Lower lobe of right lung (tissue), 2 donors: ENCODE data around the gene PBRM1. TPM values are rescaled to one million over a fixed set of nuclear protein-coding genes. Genes with fewer than 3 reads are reported as not detected.
A peak's percentile ranks its signal among the peaks of the same experiment; 100 is the strongest.

Source experiments
- ATAC-seq, 2 donors: fragments of 200-7000 bp; cut with Tn5 transposase; one replicate each; pipeline ENCODE4 v1.9.1; 2020 to 2022; ENCODE audit warnings: mild to moderate bottlenecking in 2 of 2, moderate library complexity in 2 of 2
- DNase-seq: peaks from one replicate; pipeline ENCODE4 v3.0.0-alpha.2; 2020
- H3K27ac ChIP-seq: fragments of 200-600 bp; one replicate; pipeline ENCODE4 v1.8.0; 2022
- H3K27me3 ChIP-seq: fragments of 200-600 bp; one replicate; pipeline ENCODE4 v1.8.0; 2022; ENCODE audit warnings: low read depth
- H3K36me3 ChIP-seq: fragments of 200-600 bp; one replicate; pipeline ENCODE4 v1.8.0; 2022; ENCODE audit warnings: mild to moderate bottlenecking
- H3K4me1 ChIP-seq: fragments of 200-600 bp; one replicate; pipeline ENCODE4 v1.8.0; 2022
- H3K4me3 ChIP-seq: fragments of 200-600 bp; one replicate; pipeline ENCODE4 v1.8.0; 2022; ENCODE audit warnings: mild to moderate bottlenecking
- H3K9me3 ChIP-seq: fragments of 200-600 bp; one replicate; pipeline ENCODE4 v1.8.0; 2022
- intact Hi-C: fragments of 100-400 bp; cut with DNase I; formaldehyde crosslinking; loops from one replicate; pipeline ENCODE4 v1.11.0; 2022
- total RNA-seq: library from RNA; stranded (reverse); fragmentation: NEBNext Ultra II Directional; extraction: Animal tissue kit (Norgen Biotek cat#: 25700); gene quantifications from one replicate; pipeline ENCODE4 v1.2.1, GENCODE V29; 2021
- TF ChIP-seq, protein P1 (sequence below): fragments of 200-600 bp; IDR thresholded peaks from one replicate; pipeline ENCODE4 v1.8.0; 2022; ENCODE audit warnings: antibody characterized with exemption, mild to moderate bottlenecking
- donor health status: DM: no; HTN: yes; CAD: no; lungs with severe emphysema.

The PBRM1 gene
- total RNA-seq, 1 donor from 2014 or later = 88.3 TPM

- no peak overlapping the region for H3K4me3 ChIP-seq
- TF ChIP-seq, protein P1, sequence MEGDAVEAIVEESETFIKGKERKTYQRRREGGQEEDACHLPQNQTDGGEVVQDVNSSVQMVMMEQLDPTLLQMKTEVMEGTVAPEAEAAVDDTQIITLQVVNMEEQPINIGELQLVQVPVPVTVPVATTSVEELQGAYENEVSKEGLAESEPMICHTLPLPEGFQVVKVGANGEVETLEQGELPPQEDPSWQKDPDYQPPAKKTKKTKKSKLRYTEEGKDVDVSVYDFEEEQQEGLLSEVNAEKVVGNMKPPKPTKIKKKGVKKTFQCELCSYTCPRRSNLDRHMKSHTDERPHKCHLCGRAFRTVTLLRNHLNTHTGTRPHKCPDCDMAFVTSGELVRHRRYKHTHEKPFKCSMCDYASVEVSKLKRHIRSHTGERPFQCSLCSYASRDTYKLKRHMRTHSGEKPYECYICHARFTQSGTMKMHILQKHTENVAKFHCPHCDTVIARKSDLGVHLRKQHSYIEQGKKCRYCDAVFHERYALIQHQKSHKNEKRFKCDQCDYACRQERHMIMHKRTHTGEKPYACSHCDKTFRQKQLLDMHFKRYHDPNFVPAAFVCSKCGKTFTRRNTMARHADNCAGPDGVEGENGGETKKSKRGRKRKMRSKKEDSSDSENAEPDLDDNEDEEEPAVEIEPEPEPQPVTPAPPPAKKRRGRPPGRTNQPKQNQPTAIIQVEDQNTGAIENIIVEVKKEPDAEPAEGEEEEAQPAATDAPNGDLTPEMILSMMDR = no peak
- H3K4me1 ChIP-seq = peaks cover 52% of the 10 kb centered on the region
- H3K9me3 ChIP-seq = no peaks in the 10 kb centered on the region
- no peaks in the 10 kb centered on the region for H3K27me3 ChIP-seq
- peaks cover 52% of the 10 kb centered on the region for H3K36me3 ChIP-seq
- H3K27ac ChIP-seq = peak overlapping the region; percentile 83
- intact Hi-C loops = no loop called here
- DNase-seq (peak; percentile 63), ATAC-seq (peak; percentile 64 to 71)
Measured at GRCh38 chr3:52525680-52526561, 159.8 kb downstream of the PBRM1 start.

- intact Hi-C loops = no loop called here
- peak overlapping the region; percentile 3 for H3K4me3 ChIP-seq
- peaks cover 42% of the 10 kb centered on the region for H3K4me1 ChIP-seq
- ATAC-seq (peak; percentile 50 to 65), DNase-seq (peak; percentile 70)
- TF ChIP-seq, protein P1 = no peak
- peak overlapping the region; percentile 83 for H3K27ac ChIP-seq
- H3K9me3 ChIP-seq = no peaks in the 10 kb centered on the region
- no peaks in the 10 kb centered on the region for H3K27me3 ChIP-seq
- H3K36me3 ChIP-seq = peaks cover 60% of the 10 kb centered on the region
Measured at GRCh38 chr3:52524752-52525679, 160.7 kb downstream of the PBRM1 start.

- peak overlapping the region; percentile 83 for H3K27ac ChIP-seq
- TF ChIP-seq, protein P1 = no peak
- DNase-seq = peak; percentile 35
Measured at GRCh38 chr3:52524258-52524751, 161.4 kb downstream of the PBRM1 start.

GRCh38 chr3:52523386-52524257, 162.1 kb downstream of the PBRM1 start:
- TF ChIP-seq, protein P1 = no peak
- intact Hi-C loops = no loop called here
- Histone ChIP-seq H3K27me3 (no peaks in the 10 kb centered on the region), H3K36me3 (peaks cover 66% of the 10 kb centered on the region), H3K9me3 (no peaks in the 10 kb centered on the region), H3K27ac (no peak overlapping the region), H3K4me3 (no peak overlapping the region), H3K4me1 (peaks cover 34% of the 10 kb centered on the region)
- DNase-seq (peak; percentile 45), ATAC-seq (no peak)

More at GRCh38 chr3:52524258-52524751, 161.4 kb downstream of the PBRM1 start:
- H3K9me3 ChIP-seq = no peaks in the 10 kb centered on the region
- peaks cover 35% of the 10 kb centered on the region for H3K4me1 ChIP-seq
- intact Hi-C loops = no loop called here
- no peaks in the 10 kb centered on the region for H3K27me3 ChIP-seq
- H3K4me3 ChIP-seq = no peak overlapping the region
- ATAC-seq = no peak
- peaks cover 67% of the 10 kb centered on the region for H3K36me3 ChIP-seq
